Osteoblast (primary cell): ENCODE data around the gene MPST. TPM values are rescaled to one million over a fixed set of nuclear protein-coding genes. Genes with fewer than 3 reads are reported as not detected.

Source experiments
- DNase-seq: peaks from one replicate; pipeline ENCODE4 v3.0.0; 2011; ENCODE audit warnings: low spot score, mixed read lengths; ENCODE audit not compliant: insufficient read length; ENCODE audit errors: missing footprints
- H2AFZ ChIP-seq: 2 replicates; pipeline ENCODE4 v1.6.0; 2011; ENCODE audit warnings: mild to moderate bottlenecking, low read length
- H3K27ac ChIP-seq: 2 replicates; pipeline ENCODE4 v1.5.1; 2011; ENCODE audit warnings: mild to moderate bottlenecking, low read depth, low read length, moderate library complexity
- H3K27me3 ChIP-seq: 2 replicates; pipeline ENCODE4 v1.6.0; 2012; ENCODE audit warnings: mild to moderate bottlenecking, control low read depth, inconsistent platforms, low read length, moderate library complexity; ENCODE audit not compliant: insufficient read depth
- H3K36me3 ChIP-seq: 2 replicates; pipeline ENCODE4 v1.5.1; 2011; ENCODE audit warnings: mild to moderate bottlenecking, low read length, control low read depth, moderate library complexity; ENCODE audit not compliant: insufficient read depth
- H3K4me1 ChIP-seq: 2 replicates; pipeline ENCODE4 v1.5.1; 2011; ENCODE audit warnings: mild to moderate bottlenecking, low read length, control low read depth, moderate library complexity; ENCODE audit not compliant: insufficient read depth
- H3K4me2 ChIP-seq: 2 replicates; pipeline ENCODE4 v1.6.0; 2011; ENCODE audit warnings: mild to moderate bottlenecking, low read length; ENCODE audit not compliant: insufficient read depth
- H3K4me3 ChIP-seq: fragments of 200-600 bp; sonication (generic); 3 replicates; pipeline ENCODE4 v1.5.1; 2012; ENCODE audit warnings: mild to moderate bottlenecking, low read length, inconsistent platforms; ENCODE audit not compliant: insufficient read depth
- H3K79me2 ChIP-seq: 2 replicates; pipeline ENCODE4 v1.6.0; 2012; ENCODE audit warnings: mild to moderate bottlenecking, low read length, control low read depth, inconsistent platforms; ENCODE audit not compliant: insufficient read depth
- H3K9me3 ChIP-seq: 2 replicates; pipeline ENCODE4 v1.5.1; 2011; ENCODE audit warnings: low read depth, low read length, control low read depth
- H4K20me1 ChIP-seq: 2 replicates; pipeline ENCODE4 v1.6.0; 2012; ENCODE audit warnings: mild to moderate bottlenecking, low read length, control low read depth; ENCODE audit not compliant: insufficient read depth
- total RNA-seq: library from RNA; depleted of rRNA; stranded (reverse); fragments of >200 nt; gene quantifications from 2 replicates; pipeline ENCODE4 v1.2.3, GENCODE V29; 2012
- TF ChIP-seq, protein P1 (sequence below): IDR thresholded peaks from 2 replicates; pipeline ENCODE4 v1.5.1; 2011; ENCODE audit warnings: mild to moderate bottlenecking, low read depth, low read length, moderate library complexity; ENCODE audit errors: extremely low read depth

Gene MPST
- total RNA-seq, 1 donor, result 91.6 TPM

DNA sequence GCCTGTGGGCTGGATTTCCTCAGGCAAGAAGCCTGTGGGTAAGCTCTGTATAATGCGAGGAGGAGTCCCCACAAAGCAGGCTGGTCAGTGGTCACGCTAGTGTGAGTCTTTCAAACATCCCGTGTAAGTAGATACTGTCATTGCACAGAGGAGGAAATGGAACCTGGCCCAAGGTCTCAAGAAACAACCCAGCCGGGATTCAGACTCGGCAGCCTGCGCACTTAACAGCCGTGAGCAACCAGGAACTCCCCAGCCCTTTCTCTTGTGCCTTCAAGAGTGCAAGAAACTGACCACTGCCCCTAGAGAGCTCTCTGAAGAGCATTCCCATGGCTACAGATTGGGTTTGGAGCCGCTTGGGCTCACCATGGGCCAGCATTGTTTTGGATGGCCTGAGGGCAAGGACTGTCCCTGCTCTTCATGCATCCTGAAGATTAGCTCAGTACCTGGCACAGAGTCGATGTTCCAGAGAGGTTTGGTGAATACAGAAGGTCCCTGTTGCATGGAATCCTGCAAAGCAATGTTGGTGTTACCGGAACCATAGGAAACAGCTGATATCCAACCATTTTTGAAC lies 6.0 kb downstream of the MPST start:
- Histone ChIP-seq H3K9me3 (no peaks in the 10 kb centered on the region), H3K79me2 (peaks cover 3% of the 10 kb centered on the region), H3K27me3 (no peaks in the 10 kb centered on the region), H3K4me3 (no peak overlapping the region), H3K4me2 (no peak overlapping the region), H3K36me3 (peaks cover 24% of the 10 kb centered on the region), H3K4me1 (no peaks in the 10 kb centered on the region), H2AFZ (no peak overlapping the region), H4K20me1 (peaks cover 17% of the 10 kb centered on the region), H3K27ac (no peak overlapping the region)
- TF ChIP-seq, protein P1, sequence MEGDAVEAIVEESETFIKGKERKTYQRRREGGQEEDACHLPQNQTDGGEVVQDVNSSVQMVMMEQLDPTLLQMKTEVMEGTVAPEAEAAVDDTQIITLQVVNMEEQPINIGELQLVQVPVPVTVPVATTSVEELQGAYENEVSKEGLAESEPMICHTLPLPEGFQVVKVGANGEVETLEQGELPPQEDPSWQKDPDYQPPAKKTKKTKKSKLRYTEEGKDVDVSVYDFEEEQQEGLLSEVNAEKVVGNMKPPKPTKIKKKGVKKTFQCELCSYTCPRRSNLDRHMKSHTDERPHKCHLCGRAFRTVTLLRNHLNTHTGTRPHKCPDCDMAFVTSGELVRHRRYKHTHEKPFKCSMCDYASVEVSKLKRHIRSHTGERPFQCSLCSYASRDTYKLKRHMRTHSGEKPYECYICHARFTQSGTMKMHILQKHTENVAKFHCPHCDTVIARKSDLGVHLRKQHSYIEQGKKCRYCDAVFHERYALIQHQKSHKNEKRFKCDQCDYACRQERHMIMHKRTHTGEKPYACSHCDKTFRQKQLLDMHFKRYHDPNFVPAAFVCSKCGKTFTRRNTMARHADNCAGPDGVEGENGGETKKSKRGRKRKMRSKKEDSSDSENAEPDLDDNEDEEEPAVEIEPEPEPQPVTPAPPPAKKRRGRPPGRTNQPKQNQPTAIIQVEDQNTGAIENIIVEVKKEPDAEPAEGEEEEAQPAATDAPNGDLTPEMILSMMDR, result no peak
- DNase-seq, result peak; percentile 87

- Histone ChIP-seq H3K79me2 (no peaks in the 10 kb centered on the region), H3K27ac (no peak overlapping the region), H3K4me3 (no peak overlapping the region), H2AFZ (no peak overlapping the region), H3K9me3 (no peaks in the 10 kb centered on the region), H3K4me1 (no peaks in the 10 kb centered on the region), H4K20me1 (peaks cover 17% of the 10 kb centered on the region), H3K4me2 (no peak overlapping the region), H3K36me3 (peaks cover 24% of the 10 kb centered on the region), H3K27me3 (no peaks in the 10 kb centered on the region)
- TF ChIP-seq, protein P1, result no peak
- peak; percentile 85 for DNase-seq
Measured at GRCh38 chr22:37026325-37026724, 6.8 kb downstream of the MPST start.

DNA sequence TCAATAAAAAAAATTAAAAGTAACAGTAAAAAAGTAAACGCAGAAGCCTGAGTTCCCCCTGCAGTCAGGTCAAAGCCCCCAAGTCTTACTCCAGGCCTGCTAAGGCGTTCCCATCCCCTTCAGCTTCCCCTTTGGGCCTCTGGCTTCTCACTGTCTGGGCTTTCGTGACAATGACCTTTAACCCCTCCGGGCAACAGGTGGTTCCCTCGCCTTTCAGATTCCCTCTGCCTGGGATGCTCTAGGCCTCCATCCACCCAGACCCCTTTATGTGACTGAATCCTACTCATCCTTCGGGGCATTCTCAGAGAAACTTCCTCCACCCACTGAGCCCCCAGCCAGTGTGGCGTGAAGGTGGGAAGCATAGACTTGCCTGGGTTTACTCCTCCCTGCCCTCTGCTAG lies 8.0 kb downstream of the MPST start:
- H2AFZ ChIP-seq, result no peak overlapping the region
- no peaks in the 10 kb centered on the region for H3K27me3 ChIP-seq
- TF ChIP-seq, protein P1, result no peak
- no peaks in the 10 kb centered on the region for H3K79me2 ChIP-seq
- H3K27ac ChIP-seq, result no peak overlapping the region
- peak; percentile 30 for DNase-seq
- H3K36me3 ChIP-seq, result peaks cover 24% of the 10 kb centered on the region
- peaks cover 2% of the 10 kb centered on the region for H3K4me1 ChIP-seq
- peaks cover 8% of the 10 kb centered on the region for H4K20me1 ChIP-seq
- no peak overlapping the region for H3K4me3 ChIP-seq
- no peaks in the 10 kb centered on the region for H3K9me3 ChIP-seq
- H3K4me2 ChIP-seq, result no peak overlapping the region

DNA sequence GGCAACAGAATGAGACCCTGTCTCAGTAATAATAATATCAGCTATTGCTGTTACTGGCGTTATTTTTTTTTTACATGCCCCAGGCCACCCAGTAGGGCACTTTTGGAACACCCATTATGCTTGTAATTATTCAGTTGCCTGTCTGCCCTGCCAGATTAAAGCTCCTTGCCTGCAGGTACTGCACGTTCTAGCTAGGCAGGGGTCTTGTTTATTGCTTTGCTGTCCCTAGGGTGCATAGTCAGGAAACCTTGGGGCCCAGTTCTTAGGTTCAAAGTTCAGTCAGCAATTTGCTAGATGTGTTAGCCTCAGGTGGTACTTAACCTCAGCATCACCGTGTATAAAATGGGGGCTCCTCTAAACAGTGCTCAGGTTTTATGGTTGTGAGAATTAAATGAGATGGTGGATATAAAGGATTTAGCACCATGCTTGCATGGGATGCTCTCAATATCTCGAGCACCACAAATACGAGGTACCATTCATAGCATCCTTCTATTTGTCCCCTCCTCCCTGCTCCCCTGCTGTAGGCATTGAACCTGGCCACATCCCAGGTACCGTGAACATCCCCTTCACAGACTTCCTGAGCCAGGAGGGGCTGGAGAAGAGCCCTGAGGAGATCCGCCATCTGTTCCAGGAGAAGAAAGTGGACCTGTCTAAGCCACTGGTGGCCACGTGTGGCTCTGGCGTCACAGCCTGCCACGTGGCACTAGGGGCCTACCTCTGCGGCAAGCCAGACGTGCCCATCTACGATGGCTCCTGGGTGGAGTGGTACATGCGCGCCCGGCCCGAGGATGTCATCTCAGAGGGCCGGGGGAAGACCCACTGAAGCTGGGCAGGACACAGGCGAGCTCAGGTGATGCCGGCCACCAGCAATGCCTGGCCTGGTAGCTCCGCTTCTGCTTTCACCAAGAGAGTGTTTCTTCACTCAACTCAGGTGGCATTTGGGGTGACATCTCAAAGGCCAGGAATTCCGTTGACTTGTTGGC lies 9.4 kb downstream of the MPST start:
- Histone ChIP-seq H4K20me1 (peaks cover 3% of the 10 kb centered on the region), H3K9me3 (no peaks in the 10 kb centered on the region), H3K4me2 (no peak overlapping the region), H3K27ac (no peak overlapping the region), H3K4me3 (no peak overlapping the region), H3K27me3 (no peaks in the 10 kb centered on the region), H3K36me3 (peaks cover 24% of the 10 kb centered on the region), H3K79me2 (no peaks in the 10 kb centered on the region), H2AFZ (no peak overlapping the region), H3K4me1 (peaks cover 7% of the 10 kb centered on the region)
- TF ChIP-seq, protein P1, result no peak
- DNase-seq, result peak; percentile 38
